GM19023 (cell line): ENCODE data around the gene SLFN12L.

Experiments
- ATAC-seq: cut with Tn5 transposase; IDR thresholded peaks from one replicate; pipeline ENCODE4 v1.9.1; 2021; ENCODE audit warnings: mild to moderate bottlenecking, moderate library complexity; ENCODE audit not compliant: unreplicated experiment

The SLFN12L gene

GRCh38 chr17:35433075-35433894, 104.2 kb downstream of the SLFN12L start:
- ATAC-seq = peak; percentile 22

- ATAC-seq = peak; percentile 81
Observed at GRCh38 chr17:35432176-35433074, 105.1 kb downstream of the SLFN12L start, which contains the start of gene SLFN12. TSS of gene SLFN12 (minus strand) at chr17:35432500. CDS start at chr17:35423028, 9,472 bp downstream.

- ATAC-seq = no peak
Observed at GRCh38 chr17:35429702-35430101, 107.8 kb downstream of the SLFN12L start.

GRCh38 chr17:35428229-35428628, 109.2 kb downstream of the SLFN12L start:
- no peak for ATAC-seq

GRCh38 chr17:35423761-35424160, 113.7 kb downstream of the SLFN12L start:
- ATAC-seq = no peak
